MM.1S (cell line): ENCODE data around the gene GPR35.

Source experiments
- EZH2 ChIP-seq: fragments of 300-600 bp; sonication (generic); optimal IDR thresholded peaks from 2 replicates; pipeline ENCODE3; 2017; ENCODE audit warnings: low read depth, mild to moderate bottlenecking, antibody characterized with exemption, low read length, mixed read lengths
- TF ChIP-seq, protein P1 (sequence below): fragments of 300-600 bp; sonication (generic); IDR thresholded peaks from 2 replicates; pipeline ENCODE4 v1.5.1; 2016; ENCODE audit warnings: antibody characterized with exemption, low read length, mixed read lengths

DNA sequence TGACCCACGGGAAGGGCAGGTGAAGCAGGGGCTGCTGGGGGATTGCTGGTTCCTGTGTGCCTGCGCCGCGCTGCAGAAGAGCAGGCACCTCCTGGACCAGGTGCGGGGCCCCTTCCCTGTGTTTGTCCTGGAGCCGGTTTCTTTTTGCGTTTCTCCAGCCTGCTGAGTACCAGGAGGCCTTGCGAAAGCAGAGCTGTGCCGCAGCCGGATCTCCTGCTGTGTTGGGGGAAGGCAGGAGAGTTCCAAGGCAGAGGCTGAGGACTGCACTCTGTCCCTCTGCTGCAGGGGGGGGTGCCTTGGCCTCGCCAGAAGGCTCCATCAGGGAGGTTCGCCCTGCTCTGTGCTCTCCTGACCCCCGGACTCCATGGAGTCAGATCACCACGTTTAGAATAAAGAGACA, 35.9 kb upstream of the GPR35 start:
- TF ChIP-seq, protein P1, sequence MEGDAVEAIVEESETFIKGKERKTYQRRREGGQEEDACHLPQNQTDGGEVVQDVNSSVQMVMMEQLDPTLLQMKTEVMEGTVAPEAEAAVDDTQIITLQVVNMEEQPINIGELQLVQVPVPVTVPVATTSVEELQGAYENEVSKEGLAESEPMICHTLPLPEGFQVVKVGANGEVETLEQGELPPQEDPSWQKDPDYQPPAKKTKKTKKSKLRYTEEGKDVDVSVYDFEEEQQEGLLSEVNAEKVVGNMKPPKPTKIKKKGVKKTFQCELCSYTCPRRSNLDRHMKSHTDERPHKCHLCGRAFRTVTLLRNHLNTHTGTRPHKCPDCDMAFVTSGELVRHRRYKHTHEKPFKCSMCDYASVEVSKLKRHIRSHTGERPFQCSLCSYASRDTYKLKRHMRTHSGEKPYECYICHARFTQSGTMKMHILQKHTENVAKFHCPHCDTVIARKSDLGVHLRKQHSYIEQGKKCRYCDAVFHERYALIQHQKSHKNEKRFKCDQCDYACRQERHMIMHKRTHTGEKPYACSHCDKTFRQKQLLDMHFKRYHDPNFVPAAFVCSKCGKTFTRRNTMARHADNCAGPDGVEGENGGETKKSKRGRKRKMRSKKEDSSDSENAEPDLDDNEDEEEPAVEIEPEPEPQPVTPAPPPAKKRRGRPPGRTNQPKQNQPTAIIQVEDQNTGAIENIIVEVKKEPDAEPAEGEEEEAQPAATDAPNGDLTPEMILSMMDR: no peak
- no peak for TF ChIP-seq EZH2
